C4-2B (cell line): ENCODE measurements around the gene AAMP.

ENCODE experiments used
- CTCF ChIP-seq: fragments of 450-650 bp; conservative IDR thresholded peaks from 2 replicates; pipeline ENCODE4 v1.5.1; 2017; ENCODE audit warnings: mild to moderate bottlenecking
- ZFX ChIP-seq: fragments of 450-650 bp; IDR thresholded peaks from 2 replicates; pipeline ENCODE4 v1.6.1; 2017

- TF ChIP-seq CTCF (no peak), ZFX (no peak)
Measured at GRCh38 chr2:218245214-218245613, 24.7 kb downstream of the AAMP start.
